Measurements from ENCODE around the gene HYAL2. TPM values are rescaled to one million over a fixed set of nuclear protein-coding genes. Genes with fewer than 3 reads are reported as not detected.

HYAL2 gene
- total RNA-seq, 1 donor from 2014 or later: 43.8 TPM

DNA sequence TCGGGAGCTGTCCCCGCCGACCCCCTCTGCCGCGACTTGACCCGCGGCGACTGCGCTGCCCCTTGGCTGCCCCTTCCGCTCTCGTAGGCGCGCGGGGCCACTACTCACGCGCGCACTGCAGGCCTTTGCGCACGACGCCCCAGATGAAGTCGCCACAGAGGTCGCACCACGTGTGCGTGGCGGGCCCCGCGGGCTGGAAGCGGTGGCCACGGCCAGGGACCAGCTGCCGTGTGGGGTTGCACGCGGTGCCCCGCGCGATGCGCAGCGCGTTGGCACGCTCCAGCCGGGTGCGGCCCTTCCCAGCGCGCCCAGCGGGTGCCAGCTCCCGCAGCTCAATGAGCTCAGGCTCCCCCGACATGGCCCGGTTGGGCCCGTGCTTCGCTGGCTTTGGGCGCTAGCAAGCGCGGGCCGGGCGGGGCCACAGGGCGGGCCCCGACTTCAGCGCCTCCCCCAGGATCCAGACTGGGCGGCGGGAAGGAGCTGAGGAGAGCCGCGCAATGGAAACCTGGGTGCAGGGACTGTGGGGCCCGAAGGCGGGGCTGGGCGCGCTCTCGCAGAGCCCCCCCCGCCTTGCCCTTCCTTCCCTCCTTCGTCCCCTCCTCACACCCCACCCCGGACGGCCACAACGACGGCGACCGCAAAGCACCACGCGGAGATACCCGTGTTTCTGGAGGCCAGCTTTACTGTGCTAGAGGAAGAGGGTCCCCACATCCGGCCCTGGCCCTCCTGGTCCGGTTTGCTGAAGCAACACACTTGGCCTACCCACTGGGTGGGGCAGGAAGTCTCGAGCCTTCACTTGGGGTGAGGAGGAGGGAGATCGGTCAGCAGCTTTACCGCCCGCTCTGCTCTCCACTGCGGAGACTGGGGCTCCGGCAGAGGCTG, 18.1 kb upstream of the HYAL2 start, which contains the start of gene RASSF1:
TSS of gene RASSF1 (minus strand) at position 389 of the 882 bp plus-strand sequence. CDS start at position 358, 31 bp downstream.
- Histone ChIP-seq H3K36me3 (ENCODE audit: control insufficient read depth in 3 of 3, insufficient read depth in 3 of 3, low read length in 3 of 3) (no peaks in the 10 kb centered on the region), H3K9me3 (ENCODE audit: control insufficient read depth in 3 of 3, low read length in 3 of 3) (no peaks in the 10 kb centered on the region), H3K4me1 (ENCODE audit: control insufficient read depth in 3 of 3, insufficient read depth in 3 of 3, low read length in 3 of 3) (peaks cover 40 to 59% (median 46%) of the 10 kb centered on the region in 3 donors), H3K27ac (ENCODE audit: low read depth, low read length) (peak within 1 kb of the TSS; percentile 99), H3K9ac (ENCODE audit: low read depth in 1 of 3, low read length in 3 of 3) (peak within 1 kb of the TSS; percentile 61 to 77 (median 64)), H3K27me3 (ENCODE audit: control insufficient read depth in 3 of 3, insufficient read depth in 3 of 3, low read length in 3 of 3) (peaks cover 0 to 18% (median 0%) of the 10 kb centered on the region in 3 donors), H3K4me3 (ENCODE audit: low read length in 3 of 3) (peak within 1 kb of the TSS; percentile 63 to 78 (median 71))

DNA sequence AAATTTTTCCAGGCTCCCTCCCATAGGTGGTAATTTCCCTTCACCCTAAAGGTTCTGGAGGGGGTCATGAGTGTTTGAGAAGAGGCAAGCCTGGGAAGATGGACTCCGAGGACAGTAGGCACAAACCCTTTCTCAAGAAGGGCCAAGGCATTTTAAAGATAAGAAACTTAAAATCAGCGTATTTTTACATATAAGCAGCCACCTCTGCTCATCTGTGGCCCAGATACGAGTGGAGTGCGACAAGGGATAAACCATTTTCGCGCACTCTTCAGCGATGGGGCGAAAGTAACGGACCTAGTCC, 17.6 kb upstream of the HYAL2 start:
- Histone ChIP-seq H3K27ac (ENCODE audit: low read depth, low read length) (peak overlapping the region; percentile 99), H3K9me3 (ENCODE audit: control insufficient read depth in 3 of 3, low read length in 3 of 3) (no peaks in the 10 kb centered on the region), H3K36me3 (ENCODE audit: control insufficient read depth in 3 of 3, insufficient read depth in 3 of 3, low read length in 3 of 3) (no peaks in the 10 kb centered on the region), H3K4me1 (ENCODE audit: control insufficient read depth in 3 of 3, insufficient read depth in 3 of 3, low read length in 3 of 3) (peaks cover 43 to 58% (median 45%) of the 10 kb centered on the region in 3 donors), H3K4me3 (ENCODE audit: low read length in 3 of 3) (peak overlapping the region; percentile 63 to 78 (median 71)), H3K9ac (ENCODE audit: low read depth in 1 of 3, low read length in 3 of 3) (peak overlapping the region in 2 of 3 donors; percentile 64 to 77), H3K27me3 (ENCODE audit: control insufficient read depth in 3 of 3, insufficient read depth in 3 of 3, low read length in 3 of 3) (peaks cover 0 to 12% (median 0%) of the 10 kb centered on the region in 3 donors)

GRCh38 chr3:50339485-50340146, 17.1 kb upstream of the HYAL2 start:
- H3K4me3 ChIP-seq (ENCODE audit: low read length in 3 of 3): peak overlapping the region; percentile 63 to 78 (median 71)
- peaks cover 0 to 8% (median 0%) of the 10 kb centered on the region in 3 donors for H3K27me3 ChIP-seq (ENCODE audit: control insufficient read depth in 3 of 3, insufficient read depth in 3 of 3, low read length in 3 of 3)
- no peaks in the 10 kb centered on the region for H3K9me3 ChIP-seq (ENCODE audit: control insufficient read depth in 3 of 3, low read length in 3 of 3)
- H3K9ac ChIP-seq (ENCODE audit: low read depth in 1 of 3, low read length in 3 of 3): peak overlapping the region in 2 of 3 donors; percentile 64 to 77
- H3K4me1 ChIP-seq (ENCODE audit: control insufficient read depth in 3 of 3, insufficient read depth in 3 of 3, low read length in 3 of 3): peaks cover 46 to 60% (median 46%) of the 10 kb centered on the region in 3 donors
- peak overlapping the region; percentile 99 for H3K27ac ChIP-seq (ENCODE audit: low read depth, low read length)
- H3K36me3 ChIP-seq (ENCODE audit: control insufficient read depth in 3 of 3, insufficient read depth in 3 of 3, low read length in 3 of 3): no peaks in the 10 kb centered on the region

- peaks cover 0 to 8% (median 0%) of the 10 kb centered on the region in 3 donors for H3K27me3 ChIP-seq (ENCODE audit: control insufficient read depth in 3 of 3, insufficient read depth in 3 of 3, low read length in 3 of 3)
- peak overlapping the region in 1 of 3 donors; percentile 5 for H3K4me3 ChIP-seq (ENCODE audit: low read length in 3 of 3)
- no peaks in the 10 kb centered on the region for H3K9me3 ChIP-seq (ENCODE audit: control insufficient read depth in 3 of 3, low read length in 3 of 3)
- no peaks in the 10 kb centered on the region for H3K36me3 ChIP-seq (ENCODE audit: control insufficient read depth in 3 of 3, insufficient read depth in 3 of 3, low read length in 3 of 3)
- peak overlapping the region; percentile 99 for H3K27ac ChIP-seq (ENCODE audit: low read depth, low read length)
- peaks cover 52 to 66% (median 52%) of the 10 kb centered on the region in 3 donors for H3K4me1 ChIP-seq (ENCODE audit: control insufficient read depth in 3 of 3, insufficient read depth in 3 of 3, low read length in 3 of 3)
- H3K9ac ChIP-seq (ENCODE audit: low read depth in 1 of 3, low read length in 3 of 3): peak overlapping the region in 2 of 3 donors; percentile 1 to 54
Measured at GRCh38 chr3:50338965-50339364, 16.4 kb upstream of the HYAL2 start.

DNA sequence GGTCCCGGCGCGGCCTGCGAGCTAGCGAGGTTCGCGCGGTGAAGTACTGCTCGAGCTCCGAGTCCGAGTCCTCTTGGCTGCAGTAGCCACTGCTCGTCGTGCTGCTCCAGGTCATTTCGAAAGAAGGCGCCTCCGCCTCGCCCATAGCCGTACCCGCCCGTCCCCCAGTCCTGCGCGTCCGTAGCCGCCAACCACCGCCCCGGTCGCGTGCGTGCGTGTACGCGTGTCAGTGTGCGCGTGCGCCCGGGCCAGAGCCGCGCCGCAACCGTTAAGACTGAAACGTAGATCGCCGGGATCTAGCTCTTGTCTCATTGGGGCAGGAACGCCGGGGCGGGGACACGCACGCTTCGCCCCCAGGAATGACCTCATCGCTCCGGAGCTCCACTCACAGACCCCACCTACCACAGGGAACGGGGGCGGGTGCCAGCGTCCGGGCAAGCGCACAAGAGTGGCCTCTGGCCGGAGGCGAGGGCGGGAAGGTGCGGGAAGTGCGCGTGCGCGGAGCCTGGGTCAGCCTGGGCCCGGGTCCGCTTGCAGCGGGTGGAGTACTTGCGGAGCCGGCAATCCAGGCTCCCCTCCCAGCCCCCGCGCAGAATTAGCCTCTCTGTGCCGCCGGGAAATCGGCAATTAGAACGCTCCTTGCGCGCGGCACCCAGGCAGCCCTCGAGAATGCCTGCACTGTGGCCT, 14.8 kb upstream of the HYAL2 start:
- peak overlapping the region; percentile 78 to 91 (median 89) for H3K4me3 ChIP-seq (ENCODE audit: low read length in 3 of 3)
- H3K27me3 ChIP-seq (ENCODE audit: control insufficient read depth in 3 of 3, insufficient read depth in 3 of 3, low read length in 3 of 3): peaks cover 0 to 5% (median 0%) of the 10 kb centered on the region in 3 donors
- peak overlapping the region; percentile 99 for H3K27ac ChIP-seq (ENCODE audit: low read depth, low read length)
- H3K9me3 ChIP-seq (ENCODE audit: control insufficient read depth in 3 of 3, low read length in 3 of 3): no peaks in the 10 kb centered on the region
- peak overlapping the region; percentile 88 to 98 (median 95) for H3K9ac ChIP-seq (ENCODE audit: low read depth in 1 of 3, low read length in 3 of 3)
- H3K4me1 ChIP-seq (ENCODE audit: control insufficient read depth in 3 of 3, insufficient read depth in 3 of 3, low read length in 3 of 3): peaks cover 61 to 79% (median 61%) of the 10 kb centered on the region in 3 donors
- peaks cover 0 to 6% (median 2%) of the 10 kb centered on the region in 3 donors for H3K36me3 ChIP-seq (ENCODE audit: control insufficient read depth in 3 of 3, insufficient read depth in 3 of 3, low read length in 3 of 3)

- Histone ChIP-seq H3K4me3 (ENCODE audit: low read length in 3 of 3) (peak overlapping the region; percentile 78 to 91 (median 89)), H3K4me1 (ENCODE audit: control insufficient read depth in 3 of 3, insufficient read depth in 3 of 3, low read length in 3 of 3) (peaks cover 57 to 80% (median 63%) of the 10 kb centered on the region in 3 donors), H3K9me3 (ENCODE audit: control insufficient read depth in 3 of 3, low read length in 3 of 3) (no peaks in the 10 kb centered on the region), H3K27ac (ENCODE audit: low read depth, low read length) (peak overlapping the region; percentile 99), H3K36me3 (ENCODE audit: control insufficient read depth in 3 of 3, insufficient read depth in 3 of 3, low read length in 3 of 3) (peaks cover 4 to 13% (median 8%) of the 10 kb centered on the region in 3 donors), H3K27me3 (ENCODE audit: control insufficient read depth in 3 of 3, insufficient read depth in 3 of 3, low read length in 3 of 3) (peaks cover 0 to 5% (median 0%) of the 10 kb centered on the region in 3 donors), H3K9ac (ENCODE audit: low read depth in 1 of 3, low read length in 3 of 3) (peak overlapping the region; percentile 88 to 98 (median 95))
Measured at GRCh38 chr3:50336452-50337174, 14.1 kb upstream of the HYAL2 start.

DNA sequence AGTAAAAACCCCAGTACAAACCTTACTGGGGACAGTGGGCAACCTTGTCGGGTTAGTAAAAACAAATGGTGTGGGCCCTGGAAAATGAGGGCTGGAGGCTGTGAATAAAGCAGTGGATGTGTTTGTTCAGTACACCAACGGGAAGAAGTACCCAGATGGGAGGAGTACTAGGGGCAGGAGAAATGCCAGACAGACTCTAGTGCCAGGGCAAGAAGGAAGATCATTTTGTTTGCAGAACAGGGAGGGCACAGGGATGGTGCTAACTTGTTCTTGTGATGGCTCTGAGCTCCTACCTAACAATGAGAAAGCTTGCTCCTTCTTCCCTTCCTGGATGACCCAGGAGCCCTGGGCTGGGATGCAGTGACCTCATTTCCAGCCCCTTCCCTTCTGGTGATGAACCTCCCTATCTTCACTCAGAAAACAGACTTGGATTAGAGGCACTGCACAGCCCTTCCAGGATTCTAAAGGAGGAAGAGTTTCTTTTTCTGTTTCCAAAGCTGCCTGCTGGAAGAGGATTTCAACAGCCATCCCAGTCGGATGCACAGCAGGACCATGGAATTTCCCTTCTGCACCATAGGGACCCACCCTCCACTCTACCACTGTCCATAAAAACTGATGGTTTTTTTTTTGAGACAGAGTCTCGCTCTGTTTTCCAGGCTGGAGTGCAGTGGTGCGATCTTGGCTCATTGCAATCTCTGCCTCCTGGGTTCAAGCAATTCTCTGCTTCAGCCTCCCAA, 12.0 kb upstream of the HYAL2 start:
- Histone ChIP-seq H3K4me3 (ENCODE audit: low read length in 3 of 3) (peak overlapping the region in 2 of 3 donors; percentile 22 to 38), H3K4me1 (ENCODE audit: control insufficient read depth in 3 of 3, insufficient read depth in 3 of 3, low read length in 3 of 3) (peaks cover 48 to 62% (median 50%) of the 10 kb centered on the region in 3 donors), H3K36me3 (ENCODE audit: control insufficient read depth in 3 of 3, insufficient read depth in 3 of 3, low read length in 3 of 3) (peaks cover 25 to 34% (median 29%) of the 10 kb centered on the region in 3 donors), H3K27ac (ENCODE audit: low read depth, low read length) (peak overlapping the region; percentile 77), H3K27me3 (ENCODE audit: control insufficient read depth in 3 of 3, insufficient read depth in 3 of 3, low read length in 3 of 3) (no peaks in the 10 kb centered on the region), H3K9me3 (ENCODE audit: control insufficient read depth in 3 of 3, low read length in 3 of 3) (no peaks in the 10 kb centered on the region), H3K9ac (ENCODE audit: low read depth in 1 of 3, low read length in 3 of 3) (peak overlapping the region; percentile 40 to 74 (median 71))

DNA sequence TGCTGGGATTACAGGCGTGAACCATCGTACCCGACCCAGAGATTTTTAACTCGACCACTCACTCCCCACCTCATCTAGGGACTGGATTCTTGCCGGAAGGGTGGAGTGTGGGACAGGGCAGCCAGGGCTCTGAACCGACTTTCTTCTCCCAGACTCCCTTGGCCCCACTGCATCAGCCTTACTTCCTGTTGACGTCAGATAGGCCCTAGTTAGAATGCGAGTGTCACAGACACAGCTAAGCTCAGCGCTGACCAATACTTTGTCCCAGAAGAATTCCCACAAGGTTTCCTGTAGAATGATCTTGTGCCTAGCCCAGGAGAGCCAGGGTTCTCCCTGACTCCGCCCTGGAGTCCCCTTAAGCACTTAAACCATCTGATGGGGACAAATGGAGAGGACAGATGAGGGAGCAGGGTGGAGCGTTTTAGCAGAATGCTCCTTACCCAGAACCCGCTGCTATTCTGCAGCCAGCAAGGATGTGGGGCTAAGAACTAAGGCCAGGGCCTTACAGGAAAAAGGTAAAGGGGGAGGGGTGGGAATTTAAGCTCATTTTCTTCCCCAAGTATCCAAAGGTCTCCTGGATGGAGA, 11.3 kb upstream of the HYAL2 start:
- Histone ChIP-seq H3K27ac (ENCODE audit: low read depth, low read length) (peak overlapping the region; percentile 77), H3K4me3 (ENCODE audit: low read length in 3 of 3) (peak overlapping the region in 2 of 3 donors; percentile 14 to 38), H3K27me3 (ENCODE audit: control insufficient read depth in 3 of 3, insufficient read depth in 3 of 3, low read length in 3 of 3) (no peaks in the 10 kb centered on the region), H3K9ac (ENCODE audit: low read depth in 1 of 3, low read length in 3 of 3) (peak overlapping the region; percentile 40 to 74 (median 71)), H3K36me3 (ENCODE audit: control insufficient read depth in 3 of 3, insufficient read depth in 3 of 3, low read length in 3 of 3) (peaks cover 25 to 37% (median 29%) of the 10 kb centered on the region in 3 donors), H3K4me1 (ENCODE audit: control insufficient read depth in 3 of 3, insufficient read depth in 3 of 3, low read length in 3 of 3) (peaks cover 46 to 60% (median 48%) of the 10 kb centered on the region in 3 donors), H3K9me3 (ENCODE audit: control insufficient read depth in 3 of 3, low read length in 3 of 3) (no peaks in the 10 kb centered on the region)
